ENCODE measurements around the gene OR6B3. TPM values are rescaled to one million over a fixed set of nuclear protein-coding genes. Genes with fewer than 3 reads are reported as not detected.

Gene OR6B3
- total RNA-seq, 1 donor from 2014 or later: not detected

DNA sequence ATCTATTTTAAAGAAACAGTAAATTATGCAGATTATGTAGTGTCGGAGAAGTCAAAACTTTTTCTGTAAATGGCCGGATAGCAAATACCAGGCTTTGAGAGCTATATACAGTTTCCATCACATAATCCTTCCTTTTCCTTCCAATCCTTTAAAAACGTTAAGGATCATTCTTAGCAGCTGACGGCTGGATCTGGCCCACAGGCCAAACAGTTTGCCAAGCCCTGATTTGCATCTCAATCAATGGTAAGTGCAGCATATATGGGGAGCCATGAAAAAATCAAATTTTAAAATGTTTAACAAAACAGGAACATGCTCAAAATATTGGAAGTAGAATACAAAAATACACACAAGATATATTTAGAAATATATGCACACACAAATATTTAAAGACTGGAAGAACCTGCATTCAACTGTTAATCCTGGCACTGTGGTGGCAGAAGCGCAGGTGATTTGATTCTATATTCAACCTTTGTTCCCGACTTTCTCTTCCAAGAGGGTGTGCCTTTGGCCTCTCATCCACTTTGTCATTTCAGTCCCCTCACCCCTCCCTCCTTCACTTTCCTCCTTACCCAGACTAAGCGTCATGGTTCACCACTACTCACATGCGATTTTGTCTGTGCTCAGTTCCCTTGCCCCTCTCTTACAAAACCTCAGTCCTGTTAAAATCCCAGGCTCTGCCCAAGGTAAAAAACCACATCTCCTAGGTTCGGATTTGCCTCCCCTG lies 55.5 kb downstream of the OR6B3 start:
- Histone ChIP-seq H3K4me1 (ENCODE audit: control insufficient read depth in 3 of 3, insufficient read depth in 3 of 3, low read length in 3 of 3) (peaks cover 0 to 8% (median 4%) of the 10 kb centered on the region in 3 donors), H3K36me3 (ENCODE audit: control insufficient read depth in 3 of 3, insufficient read depth in 3 of 3, low read length in 3 of 3) (peaks cover 34 to 46% (median 35%) of the 10 kb centered on the region in 3 donors), H3K9ac (ENCODE audit: low read depth in 1 of 3, low read length in 3 of 3) (peak overlapping the region in 1 of 3 donors; percentile 25), H3K27ac (ENCODE audit: low read depth, low read length) (peak overlapping the region; percentile 17), H3K9me3 (ENCODE audit: control insufficient read depth in 3 of 3, low read length in 3 of 3) (no peaks in the 10 kb centered on the region), H3K4me3 (ENCODE audit: low read length in 3 of 3) (no peak overlapping the region), H3K27me3 (ENCODE audit: control insufficient read depth in 3 of 3, insufficient read depth in 3 of 3, low read length in 3 of 3) (no peaks in the 10 kb centered on the region)

Other genes with a start within 250 kb of the OR6B3 start
- 98.1 TPM for gene NDUFA10, start 28.2 kb downstream of the OR6B3 start, total RNA-seq
- not detected for gene OR6B2, start 23.1 kb downstream of the OR6B3 start, total RNA-seq
- gene COPS9, start 82.8 kb upstream of the OR6B3 start, total RNA-seq: 115 TPM
- not detected for gene OTOS, start 87.1 kb upstream of the OR6B3 start, total RNA-seq